ENCODE measurements around the gene NT5C.
"Not testable (repeated sequence)": the region's sequence is repeated elsewhere in the genome, so short reads cannot be mapped to it uniquely, and the experiment has no call there.

NT5C gene

GRCh38 chr17:75137762-75138161 is 6.2 kb upstream of the NT5C start:
- H3K18ac ChIP-seq (ENCODE audit: low read length); H3K9me3 ChIP-seq (replicated peaks in 1 of 2; ENCODE audit: control insufficient read depth in 2 of 2, insufficient read depth in 1 of 2, low read depth in 1 of 2, low read length in 2 of 2); H3K4me3 ChIP-seq (ENCODE audit: low read length in 2 of 2); H3K4me2 ChIP-seq (ENCODE audit: insufficient read depth, low read length, poor library complexity, severe bottlenecking); H2BK5ac ChIP-seq (ENCODE audit: low read length); H4K8ac ChIP-seq (ENCODE audit: low read depth, low read length); H3K4ac ChIP-seq (ENCODE audit: low read length); H4K91ac ChIP-seq (ENCODE audit: low read depth, low read length, poor library complexity); H2BK12ac ChIP-seq (ENCODE audit: low read length); H2AFZ ChIP-seq (ENCODE audit: low read length); H3K4me1 ChIP-seq (ENCODE audit: control insufficient read depth in 2 of 2, insufficient read depth in 1 of 2, low read depth in 1 of 2, low read length in 2 of 2); H2BK15ac ChIP-seq (ENCODE audit: low read length); H2AK5ac ChIP-seq (ENCODE audit: low read depth, low read length); H3K27ac ChIP-seq (replicated peaks; ENCODE audit: low read length); H2BK120ac ChIP-seq (ENCODE audit: low read depth, low read length); H3K79me1 ChIP-seq (ENCODE audit: low read depth, low read length); DNase-seq (ENCODE audit: low spot score); H3K9ac ChIP-seq (ENCODE audit: low read depth, low read length, poor library complexity); H3K23ac ChIP-seq (ENCODE audit: low read depth, low read length, poor library complexity); H3K27me3 ChIP-seq (ENCODE audit: control insufficient read depth in 3 of 3, insufficient read depth in 3 of 3, low read depth in 1 of 3, low read length in 3 of 3); H3K14ac ChIP-seq (ENCODE audit: low read length): not testable (repeated sequence)
- peaks cover 34 to 80% of the 10 kb centered on the region in 2 donors for H3K36me3 ChIP-seq (replicated peaks in 1 of 2; ENCODE audit: control insufficient read depth in 2 of 2, insufficient read depth in 2 of 2, low read length in 2 of 2)
- no CpG with 5 or more reads among the region's 9 CpGs for WGBS, 2 donors (ENCODE audit: extremely low coverage in 2 of 2, insufficient read length in 2 of 2, insufficient replicate concordance in 1 of 2)

GRCh38 chr17:75135946-75136345 is 4.4 kb upstream of the NT5C start:
- Histone ChIP-seq H4K91ac (ENCODE audit: low read depth, low read length, poor library complexity) (no peak overlapping the region), H2BK120ac (ENCODE audit: low read depth, low read length) (no peak overlapping the region), H2BK5ac (ENCODE audit: low read length) (no peak overlapping the region), H3K9ac (ENCODE audit: low read depth, low read length, poor library complexity) (no peak overlapping the region), H3K23ac (ENCODE audit: low read depth, low read length, poor library complexity) (no peak overlapping the region), H2AK5ac (ENCODE audit: low read depth, low read length) (no peak overlapping the region), H2BK12ac (ENCODE audit: low read length) (no peak overlapping the region), H3K4ac (ENCODE audit: low read length) (no peak overlapping the region), H3K27ac (replicated peaks; ENCODE audit: low read length) (no peak overlapping the region), H3K4me3 (ENCODE audit: low read length in 2 of 2) (no peak overlapping the region), H2AFZ (ENCODE audit: low read length) (no peak overlapping the region), H2BK15ac (ENCODE audit: low read length) (no peak overlapping the region), H3K18ac (ENCODE audit: low read length) (no peak overlapping the region), H3K14ac (ENCODE audit: low read length) (no peak overlapping the region), H3K27me3 (ENCODE audit: control insufficient read depth in 3 of 3, insufficient read depth in 3 of 3, low read depth in 1 of 3, low read length in 3 of 3) (no peaks in the 10 kb centered on the region), H3K9me3 (replicated peaks in 1 of 2; ENCODE audit: control insufficient read depth in 2 of 2, insufficient read depth in 1 of 2, low read depth in 1 of 2, low read length in 2 of 2) (no peaks in the 10 kb centered on the region), H3K4me2 (ENCODE audit: insufficient read depth, low read length, poor library complexity, severe bottlenecking) (no peak overlapping the region), H3K4me1 (ENCODE audit: control insufficient read depth in 2 of 2, insufficient read depth in 1 of 2, low read depth in 1 of 2, low read length in 2 of 2) (no peaks in the 10 kb centered on the region), H4K8ac (ENCODE audit: low read depth, low read length) (no peak overlapping the region), H3K36me3 (replicated peaks in 1 of 2; ENCODE audit: control insufficient read depth in 2 of 2, insufficient read depth in 2 of 2, low read length in 2 of 2) (peaks cover 27 to 64% of the 10 kb centered on the region in 2 donors), H3K79me1 (ENCODE audit: low read depth, low read length) (peaks cover 3% of the 10 kb centered on the region)
- no CpG with 5 or more reads among the region's 8 CpGs for WGBS, 2 donors (ENCODE audit: extremely low coverage in 2 of 2, insufficient read length in 2 of 2, insufficient replicate concordance in 1 of 2)
- no peak for DNase-seq (ENCODE audit: low spot score)

GRCh38 chr17:75135452-75135851 is 3.9 kb upstream of the NT5C start:
- H3K36me3 ChIP-seq (replicated peaks in 1 of 2; ENCODE audit: control insufficient read depth in 2 of 2, insufficient read depth in 2 of 2, low read length in 2 of 2): peaks cover 22 to 60% of the 10 kb centered on the region in 2 donors
- H3K23ac ChIP-seq (ENCODE audit: low read depth, low read length, poor library complexity): no peak overlapping the region
- H3K79me1 ChIP-seq (ENCODE audit: low read depth, low read length): peaks cover 5% of the 10 kb centered on the region
- H2BK120ac ChIP-seq (ENCODE audit: low read depth, low read length): no peak overlapping the region
- H3K14ac ChIP-seq (ENCODE audit: low read length): no peak overlapping the region
- H4K8ac ChIP-seq (ENCODE audit: low read depth, low read length): no peak overlapping the region
- H3K4me3 ChIP-seq (ENCODE audit: low read length in 2 of 2): no peak overlapping the region
- no peak overlapping the region for H4K91ac ChIP-seq (ENCODE audit: low read depth, low read length, poor library complexity)
- WGBS, 2 donors (ENCODE audit: extremely low coverage in 2 of 2, insufficient read length in 2 of 2, insufficient replicate concordance in 1 of 2): no CpG with 5 or more reads among the region's 5 CpGs
- H3K4me2 ChIP-seq (ENCODE audit: insufficient read depth, low read length, poor library complexity, severe bottlenecking): no peak overlapping the region
- H2BK5ac ChIP-seq (ENCODE audit: low read length): no peak overlapping the region
- H2BK12ac ChIP-seq (ENCODE audit: low read length): no peak overlapping the region
- no peaks in the 10 kb centered on the region for H3K27me3 ChIP-seq (ENCODE audit: control insufficient read depth in 3 of 3, insufficient read depth in 3 of 3, low read depth in 1 of 3, low read length in 3 of 3)
- H3K9me3 ChIP-seq (replicated peaks in 1 of 2; ENCODE audit: control insufficient read depth in 2 of 2, insufficient read depth in 1 of 2, low read depth in 1 of 2, low read length in 2 of 2): no peaks in the 10 kb centered on the region
- peak overlapping the region; percentile 45 for H3K27ac ChIP-seq (replicated peaks; ENCODE audit: low read length)
- H2AK5ac ChIP-seq (ENCODE audit: low read depth, low read length): no peak overlapping the region
- H3K4ac ChIP-seq (ENCODE audit: low read length): no peak overlapping the region
- no peak overlapping the region for H2AFZ ChIP-seq (ENCODE audit: low read length)
- no peak overlapping the region for H3K9ac ChIP-seq (ENCODE audit: low read depth, low read length, poor library complexity)
- no peak overlapping the region for H3K18ac ChIP-seq (ENCODE audit: low read length)
- peaks cover 2% of the 10 kb centered on the region in 2 donors for H3K4me1 ChIP-seq (ENCODE audit: control insufficient read depth in 2 of 2, insufficient read depth in 1 of 2, low read depth in 1 of 2, low read length in 2 of 2)
- no peak for DNase-seq (ENCODE audit: low spot score)
- H2BK15ac ChIP-seq (ENCODE audit: low read length): no peak overlapping the region

- not testable (repeated sequence) for H3K9ac ChIP-seq (ENCODE audit: low read depth, low read length, poor library complexity); H3K14ac ChIP-seq (ENCODE audit: low read length)
- no CpG with 5 or more reads among the region's 14 CpGs for WGBS, 2 donors (ENCODE audit: extremely low coverage in 2 of 2, insufficient read length in 2 of 2, insufficient replicate concordance in 1 of 2)
Measured at GRCh38 chr17:75133607-75134347, 2.2 kb upstream of the NT5C start.

More at GRCh38 chr17:75133607-75134347, 2.2 kb upstream of the NT5C start:
- Histone ChIP-seq H3K36me3 (replicated peaks in 1 of 2; ENCODE audit: control insufficient read depth in 2 of 2, insufficient read depth in 2 of 2, low read length in 2 of 2) (peaks cover 32 to 60% of the 10 kb centered on the region in 2 donors), H3K27ac (replicated peaks; ENCODE audit: low read length) (peak overlapping the region; percentile 15)
- not testable (repeated sequence) for H2BK5ac ChIP-seq (ENCODE audit: low read length); H2AK5ac ChIP-seq (ENCODE audit: low read depth, low read length); H3K18ac ChIP-seq (ENCODE audit: low read length); H3K4me3 ChIP-seq (ENCODE audit: low read length in 2 of 2); H3K4me2 ChIP-seq (ENCODE audit: insufficient read depth, low read length, poor library complexity, severe bottlenecking); H2BK120ac ChIP-seq (ENCODE audit: low read depth, low read length); H3K4ac ChIP-seq (ENCODE audit: low read length); H3K9me3 ChIP-seq (replicated peaks in 1 of 2; ENCODE audit: control insufficient read depth in 2 of 2, insufficient read depth in 1 of 2, low read depth in 1 of 2, low read length in 2 of 2); H2AFZ ChIP-seq (ENCODE audit: low read length); H3K79me1 ChIP-seq (ENCODE audit: low read depth, low read length); H4K91ac ChIP-seq (ENCODE audit: low read depth, low read length, poor library complexity); H3K27me3 ChIP-seq (ENCODE audit: control insufficient read depth in 3 of 3, insufficient read depth in 3 of 3, low read depth in 1 of 3, low read length in 3 of 3); H4K8ac ChIP-seq (ENCODE audit: low read depth, low read length); H3K4me1 ChIP-seq (ENCODE audit: control insufficient read depth in 2 of 2, insufficient read depth in 1 of 2, low read depth in 1 of 2, low read length in 2 of 2); H2BK12ac ChIP-seq (ENCODE audit: low read length); DNase-seq (ENCODE audit: low spot score); H2BK15ac ChIP-seq (ENCODE audit: low read length); H3K23ac ChIP-seq (ENCODE audit: low read depth, low read length, poor library complexity)

Measured in neuronal stem cell (in vitro differentiated cells).